Activated gamma-delta T cell treated with anti-CD3 and anti-CD28 coated beads, Interleukin-2, amount 50 U/mL, for 16 hours (primary cell): ENCODE results near the gene RIPPLY2.

Source experiments
- DNase-seq: peaks from one replicate; pipeline ENCODE4 v3.0.0-alpha.2; 2020; ENCODE audit warnings: low read depth

RIPPLY2 gene

DNA sequence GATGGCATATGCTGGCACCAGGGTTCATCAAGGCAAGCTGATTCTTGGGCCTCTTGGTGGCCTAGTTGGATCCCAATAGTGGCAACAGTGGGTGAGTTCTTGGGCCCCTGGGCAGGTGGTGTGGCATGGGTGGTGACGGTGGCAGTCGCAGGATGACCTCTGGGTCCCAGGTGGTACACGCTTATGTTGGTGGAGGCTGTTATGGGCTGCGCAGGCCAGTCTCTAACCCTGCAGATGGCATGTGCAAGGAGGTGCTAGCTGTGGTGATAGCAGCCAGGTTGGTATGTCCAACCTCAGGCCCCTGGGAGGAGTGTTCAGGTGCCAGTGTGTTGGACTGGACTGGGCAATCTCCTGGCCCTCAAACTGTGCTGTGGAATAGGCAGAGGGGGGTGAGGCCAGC, 52.5 kb downstream of the RIPPLY2 start:
- DNase-seq, result no peak
